Thyroid gland (tissue), 4 donors: ENCODE results near the gene FERMT1.

Experiments
- CTCF ChIP-seq, 6 experiments: fragments of 200-600 bp in 3 of 6; fragments of 450-650 bp in 3 of 6; sonication (generic) in 3 of 6; IDR thresholded peaks; one replicate each; pipeline ENCODE4 v1.5.1; 2016 to 2019; ENCODE audit warnings: antibody characterized with exemption in 6 of 6, mild to moderate bottlenecking in 2 of 6, inconsistent platforms in 1 of 6, moderate library complexity in 1 of 6
- POLR2A ChIP-seq, 2 donors: fragments of 450-650 bp; IDR thresholded peaks; one replicate each; pipeline ENCODE4 v1.6.1; 2017; ENCODE audit warnings: antibody characterized with exemption in 2 of 2, mild to moderate bottlenecking in 2 of 2, moderate library complexity in 1 of 2

DNA sequence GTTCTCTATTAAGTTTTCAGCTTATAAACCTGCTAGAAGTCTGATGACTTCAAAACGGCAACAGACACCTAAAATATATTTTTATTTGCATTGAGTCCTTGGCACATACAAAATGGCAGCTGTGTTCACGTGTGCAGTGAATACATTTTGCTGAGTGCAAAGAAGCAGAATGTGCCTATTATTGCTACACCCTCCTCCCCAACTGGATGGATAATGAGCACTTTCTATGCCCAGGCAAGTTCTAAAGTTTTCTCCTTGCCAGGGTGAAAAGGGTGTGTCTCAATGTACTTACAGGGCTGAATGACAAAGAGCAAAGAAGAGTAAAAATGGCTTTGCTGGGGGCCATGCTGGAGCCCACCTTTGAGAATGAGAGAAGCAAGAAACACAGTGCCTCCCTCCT, 4.0 kb upstream of the FERMT1 start:
- no peak for TF ChIP-seq POLR2A (IDR thresholded peaks at IDR 0.05)
- TF ChIP-seq CTCF (IDR thresholded peaks at IDR 0.05): no peak
